Stimulated activated CD8-positive, alpha-beta memory T cell treated with anti-CD3 and anti-CD28 coated beads, Interleukin-4, amount 100 ng/mL, for 48 hours (primary cell): ENCODE measurements around the gene TBX21.
"Not testable (repeated sequence)": the region's sequence is repeated elsewhere in the genome, so short reads cannot be mapped to it uniquely, and the experiment has no call there.

Experiments
- DNase-seq: peaks from one replicate; pipeline ENCODE4 v3.0.0-alpha.2; 2020

Gene TBX21

GRCh38 chr17:47732399-47733046 lies 513 bp upstream of the TBX21 start:
- peak; percentile 46 for DNase-seq

- DNase-seq: peak; percentile 47
These were observed 806 bp downstream of the TBX21 start for GRCh38 chr17:47733674-47734410.

GRCh38 chr17:47735139-47735464 lies 2.1 kb downstream of the TBX21 start:
- no peak for DNase-seq

- peak; percentile 41 for DNase-seq
These were observed 2.5 kb downstream of the TBX21 start for GRCh38 chr17:47735536-47736011.

- DNase-seq: no peak
These were observed 3.8 kb downstream of the TBX21 start for GRCh38 chr17:47736501-47737495.

DNA sequence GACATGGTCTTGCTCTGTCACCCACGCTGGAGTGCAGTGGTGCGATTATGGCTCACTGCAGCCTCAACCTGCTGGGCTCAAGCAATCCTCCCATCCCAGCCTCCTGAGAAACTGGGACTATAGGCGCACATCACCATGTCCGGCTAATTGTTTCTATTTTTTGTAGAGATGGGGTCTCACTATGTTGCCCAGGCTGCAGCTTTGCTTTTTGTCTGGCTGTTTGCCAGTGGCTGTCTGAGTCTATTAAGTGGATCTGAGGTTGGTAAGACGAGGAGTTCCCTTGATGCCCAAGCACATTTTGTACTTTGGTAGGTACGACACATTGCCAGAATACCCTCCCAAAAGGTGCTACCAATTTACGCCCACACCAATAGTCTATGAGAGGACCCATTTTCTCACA lies 5.1 kb downstream of the TBX21 start:
- no peak for DNase-seq

DNA sequence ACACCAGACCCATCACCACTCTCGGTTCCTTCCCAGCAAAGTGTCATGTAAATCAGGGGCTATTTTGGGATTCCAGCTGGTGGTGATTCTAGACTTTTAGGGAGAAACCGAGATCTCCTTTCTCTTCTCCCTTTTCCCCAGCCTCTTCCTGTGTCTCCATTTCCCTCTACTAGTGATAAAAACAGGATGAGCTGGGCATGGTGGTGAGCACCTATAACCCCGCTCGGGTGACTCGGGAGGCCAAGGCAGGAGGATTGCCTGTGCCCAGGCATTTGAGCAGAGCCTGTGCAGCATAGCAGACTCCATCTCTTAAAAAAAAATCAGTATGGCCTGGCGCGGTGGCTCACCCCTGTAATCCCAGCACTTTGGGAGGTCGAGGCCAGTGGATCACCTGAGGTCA lies 6.1 kb downstream of the TBX21 start:
- no peak for DNase-seq

DNA sequence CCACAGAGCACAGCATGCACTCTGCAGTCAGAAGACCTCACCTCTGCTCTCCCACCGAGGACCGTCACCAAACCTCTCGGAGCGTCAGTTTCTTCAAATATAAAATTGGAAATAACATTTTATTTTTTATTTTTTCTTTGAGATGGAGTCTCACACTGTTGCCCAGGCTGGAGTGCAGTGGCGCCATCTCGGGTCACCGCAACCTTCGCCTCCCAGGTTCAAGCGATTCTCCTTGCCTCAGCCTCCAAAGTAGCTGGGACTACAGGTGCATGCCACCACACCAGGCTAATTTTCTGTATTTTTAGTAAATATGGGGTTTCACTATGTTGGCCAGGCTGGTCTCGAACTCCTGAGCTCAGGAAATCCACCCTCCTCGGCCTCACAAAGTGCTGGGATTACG lies 6.9 kb downstream of the TBX21 start:
- not testable (repeated sequence) for DNase-seq

DNA sequence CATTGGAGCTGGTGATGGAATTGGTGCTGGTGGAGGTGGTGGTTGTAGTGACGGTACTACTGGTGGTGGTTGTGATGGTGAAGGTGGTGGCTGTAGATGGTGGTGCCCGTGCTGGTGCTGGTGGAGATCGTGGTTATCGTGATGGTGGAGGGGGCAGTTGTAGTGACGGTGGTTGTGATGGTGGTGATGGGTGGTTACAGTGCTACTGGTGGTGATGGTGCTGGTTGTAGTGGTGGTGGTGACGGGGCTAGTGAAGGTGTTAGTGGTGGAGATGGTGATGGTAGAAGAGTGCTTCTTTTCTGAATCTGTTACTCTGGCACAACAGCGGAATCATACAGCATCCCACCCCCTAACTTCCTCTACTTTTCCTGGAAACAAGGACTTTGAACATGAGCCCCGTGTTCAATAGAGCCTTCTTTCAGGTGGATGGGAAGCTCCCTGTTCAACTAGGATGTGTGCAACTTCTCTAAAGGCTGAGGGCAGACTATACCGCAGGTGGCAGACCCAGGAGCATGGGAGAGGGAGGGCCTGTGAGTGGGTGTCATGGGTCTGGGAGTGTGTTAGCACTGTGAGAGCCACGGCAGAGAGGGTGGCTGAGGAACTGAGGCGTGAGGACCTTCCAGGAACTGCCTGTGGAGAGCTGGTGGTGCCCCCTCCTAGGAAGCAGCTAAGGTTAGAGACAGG lies 8.2 kb downstream of the TBX21 start:
- DNase-seq: no peak

GRCh38 chr17:47741793-47742145 lies 8.7 kb downstream of the TBX21 start:
- DNase-seq: no peak

- peak; percentile 64 for DNase-seq
These were observed 9.5 kb downstream of the TBX21 start for GRCh38 chr17:47742319-47743181.

GRCh38 chr17:47744168-47745036 lies 11.4 kb downstream of the TBX21 start:
- DNase-seq: no peak

DNA sequence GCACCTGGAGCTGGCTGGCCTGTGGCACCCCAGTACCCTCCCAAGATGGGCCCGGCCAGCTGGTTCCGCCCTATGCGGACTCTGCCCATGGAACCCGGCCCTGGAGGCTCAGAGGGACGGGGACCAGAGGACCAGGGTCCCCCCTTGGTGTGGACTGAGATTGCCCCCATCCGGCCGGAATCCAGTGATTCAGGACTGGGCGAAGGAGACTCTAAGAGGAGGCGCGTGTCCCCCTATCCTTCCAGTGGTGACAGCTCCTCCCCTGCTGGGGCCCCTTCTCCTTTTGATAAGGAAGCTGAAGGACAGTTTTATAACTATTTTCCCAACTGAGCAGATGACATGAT lies 12.0 kb downstream of the TBX21 start:
- no peak for DNase-seq

- no peak for DNase-seq
These were observed 18.4 kb downstream of the TBX21 start for GRCh38 chr17:47751471-47751870.

GRCh38 chr17:47757386-47757785 lies 24.4 kb downstream of the TBX21 start:
- no peak for DNase-seq

DNA sequence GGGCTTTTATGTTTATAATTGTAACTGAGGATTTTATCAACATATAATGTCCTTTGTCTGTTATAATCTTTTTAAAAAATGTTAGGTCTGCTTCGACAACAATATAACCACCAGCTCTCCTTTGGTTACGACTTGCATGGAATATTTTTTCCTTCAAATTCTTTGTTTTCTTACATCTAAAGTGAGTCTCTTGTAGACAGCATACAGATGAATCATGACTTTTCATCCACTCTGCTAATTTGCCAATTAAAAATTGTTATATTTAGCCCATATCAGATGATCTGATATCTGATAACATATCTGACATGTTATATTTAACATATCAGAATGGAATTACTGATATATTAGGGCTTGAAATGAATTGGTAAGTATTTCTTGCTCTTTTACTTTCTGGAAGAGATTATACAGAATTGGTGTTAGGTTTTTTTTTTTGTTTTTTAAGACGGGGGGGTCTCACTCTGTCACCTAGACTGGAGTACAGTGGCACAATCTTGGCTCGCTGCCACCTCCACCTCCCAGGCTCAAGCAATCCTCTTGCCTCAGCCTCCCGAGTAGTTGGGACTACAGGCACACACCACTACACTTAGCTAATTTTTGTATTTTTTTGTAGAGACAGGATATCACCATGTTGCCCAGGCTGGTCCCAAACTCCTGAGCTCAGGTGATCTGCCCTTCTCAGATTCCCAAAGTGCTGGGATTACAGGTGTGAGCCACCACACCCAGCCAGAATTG lies 27.5 kb downstream of the TBX21 start:
- DNase-seq: no peak

DNA sequence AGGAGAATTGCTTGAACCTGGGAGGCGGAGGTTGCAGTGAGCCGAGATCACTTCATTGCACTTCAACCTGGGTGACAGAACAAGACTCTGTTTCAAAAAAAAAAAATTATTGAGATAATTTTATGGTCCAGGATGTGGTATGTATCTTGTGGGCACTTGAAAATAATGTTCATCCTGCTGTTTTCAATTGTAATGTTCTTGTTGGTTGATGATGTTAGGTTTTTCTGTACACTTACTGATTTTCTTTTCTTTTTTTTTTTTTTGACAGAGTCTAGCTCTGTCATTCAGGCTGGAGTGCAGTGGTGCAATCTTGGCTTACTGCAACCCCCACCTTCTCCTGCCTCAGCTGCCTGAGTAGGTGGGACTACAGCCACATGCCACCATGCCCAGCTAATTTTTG lies 29.7 kb downstream of the TBX21 start:
- DNase-seq: no peak

DNA sequence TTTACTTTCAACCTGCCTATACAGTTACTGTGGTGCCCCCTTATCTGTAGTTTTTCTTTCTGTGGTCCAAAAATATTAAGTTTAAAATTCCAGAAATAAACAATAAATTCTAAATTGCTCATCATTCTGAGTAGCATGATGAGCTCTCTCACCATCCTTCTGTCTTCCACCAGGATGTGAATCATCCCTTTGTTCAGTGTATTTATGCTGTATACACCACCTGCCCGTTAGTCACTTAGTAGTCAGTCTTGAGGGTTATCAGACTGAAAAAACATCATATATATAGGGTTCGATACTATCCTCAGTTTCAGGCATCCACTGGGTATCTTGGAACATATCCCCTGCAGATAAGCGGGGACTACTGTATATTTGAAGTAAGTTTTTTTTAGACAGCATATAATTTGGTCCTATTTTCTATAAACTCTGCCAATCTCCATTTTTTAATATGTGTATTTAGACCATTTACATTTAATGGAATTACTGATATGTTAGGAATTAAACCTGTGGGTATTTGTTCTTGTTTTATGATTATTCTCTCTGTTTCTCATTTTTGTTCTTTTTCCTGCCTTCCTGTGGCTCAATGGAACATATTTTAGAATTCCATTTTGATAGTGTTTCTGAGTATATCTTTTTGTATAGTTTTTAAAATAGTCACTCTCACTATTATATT lies 31.0 kb downstream of the TBX21 start:
- no peak for DNase-seq

DNA sequence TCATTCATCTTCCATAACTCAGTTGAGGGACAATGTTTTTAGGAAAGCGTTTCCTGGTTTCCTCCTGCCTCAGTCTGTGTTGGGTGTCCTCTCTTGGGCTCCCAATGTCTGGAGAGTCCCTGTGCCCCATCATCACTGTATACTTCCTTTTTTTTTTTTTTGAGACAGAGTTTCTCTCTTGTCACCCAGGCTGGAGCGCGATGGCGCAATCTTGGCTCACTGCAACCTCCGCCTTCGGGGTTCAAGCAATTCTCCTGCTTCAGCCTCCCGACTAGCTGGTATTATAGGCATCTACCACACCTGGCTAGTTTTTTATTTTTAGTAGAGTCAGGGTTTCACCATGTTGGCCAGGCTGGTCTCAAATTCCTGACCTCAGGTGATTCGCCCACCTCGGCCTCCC lies 40.6 kb downstream of the TBX21 start:
- DNase-seq: not testable (repeated sequence)

DNA sequence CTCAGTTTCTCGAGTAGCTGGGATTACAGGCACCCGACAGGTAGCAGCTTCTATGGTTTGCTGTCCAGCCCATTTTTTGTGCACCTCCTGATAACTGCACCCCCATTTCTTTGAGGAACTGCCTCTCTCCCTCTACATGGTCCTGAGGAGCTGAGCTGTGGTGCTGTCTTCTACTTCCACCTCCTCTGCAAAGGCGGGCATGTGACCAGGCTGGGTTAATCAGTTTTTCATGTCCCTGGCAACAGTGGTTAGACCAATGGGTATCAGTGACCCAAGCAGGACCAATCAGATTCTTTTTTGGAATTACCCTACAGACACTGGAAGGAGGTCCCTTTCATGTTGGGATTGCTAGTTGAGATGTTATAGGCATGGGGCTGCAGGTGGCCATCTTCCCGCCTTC lies 41.3 kb downstream of the TBX21 start:
- DNase-seq: no peak
